ENCODE results near the gene QRFPR.

QRFPR gene

GRCh38 chr4:121304893-121305292, 75.9 kb downstream of the QRFPR start:
- no peak for ATAC-seq
- TF ChIP-seq PATZ1 (CRISPR knock-in tag; IDR thresholded peaks at IDR 0.05; ENCODE audit: borderline replicate concordance) (no peak), ZFP30 (CRISPR knock-in tag; IDR thresholded peaks at IDR 0.05) (no peak), ARNTL (CRISPR knock-in tag; IDR thresholded peaks at IDR 0.05; ENCODE audit: borderline replicate concordance, low read depth) (no peak), RARB (CRISPR knock-in tag; IDR thresholded peaks at IDR 0.05) (no peak), ISL1 (CRISPR knock-in tag; IDR thresholded peaks at IDR 0.05) (no peak), POU6F1 (CRISPR knock-in tag; IDR thresholded peaks at IDR 0.05; ENCODE audit: borderline replicate concordance, low read depth) (no peak), ZNF70 (CRISPR knock-in tag; IDR thresholded peaks at IDR 0.05) (no peak), GLIS3 (CRISPR knock-in tag; IDR thresholded peaks at IDR 0.05) (no peak), OSR1 (CRISPR knock-in tag; IDR thresholded peaks at IDR 0.05) (no peak), ZNF8 (CRISPR knock-in tag; IDR thresholded peaks at IDR 0.05) (no peak), ZNF565 (CRISPR knock-in tag; conservative IDR thresholded peaks at IDR 0.05; ENCODE audit: low read depth) (no peak)

GRCh38 chr4:121299367-121299766, 81.5 kb downstream of the QRFPR start:
- no peak for TF ChIP-seq ZNF70 (CRISPR knock-in tag; IDR thresholded peaks at IDR 0.05)
- no peak for TF ChIP-seq PATZ1 (CRISPR knock-in tag; IDR thresholded peaks at IDR 0.05; ENCODE audit: borderline replicate concordance)
- no peak for TF ChIP-seq TCF4 (CRISPR knock-in tag; IDR thresholded peaks at IDR 0.05; ENCODE audit: borderline replicate concordance)
- TF ChIP-seq ZC3H10 (CRISPR knock-in tag; IDR thresholded peaks at IDR 0.05) = no peak
- no peak for TF ChIP-seq ZFP30 (CRISPR knock-in tag; IDR thresholded peaks at IDR 0.05)
- no peak for TF ChIP-seq CSRNP3 (CRISPR knock-in tag; IDR thresholded peaks at IDR 0.05)
- TF ChIP-seq CREB5 (CRISPR knock-in tag; IDR thresholded peaks at IDR 0.05; ENCODE audit: low read depth) = no peak
- TF ChIP-seq ZFP3 (CRISPR knock-in tag; IDR thresholded peaks at IDR 0.05) = no peak
- TF ChIP-seq BACH2 (CRISPR knock-in tag; IDR thresholded peaks at IDR 0.05; ENCODE audit: borderline replicate concordance) = no peak
- no peak for TF ChIP-seq CSDC2 (CRISPR knock-in tag; IDR thresholded peaks at IDR 0.05)
- no peak for TF ChIP-seq ARNTL (CRISPR knock-in tag; IDR thresholded peaks at IDR 0.05; ENCODE audit: borderline replicate concordance, low read depth)
- no peak for TF ChIP-seq RARB (CRISPR knock-in tag; IDR thresholded peaks at IDR 0.05)
- TF ChIP-seq TOX (CRISPR knock-in tag; IDR thresholded peaks at IDR 0.05; ENCODE audit: borderline replicate concordance) = no peak
- no peak for TF ChIP-seq TSHZ2 (CRISPR knock-in tag; IDR thresholded peaks at IDR 0.05)
- TF ChIP-seq ISL1 (CRISPR knock-in tag; IDR thresholded peaks at IDR 0.05) = no peak
- ATAC-seq = no peak

Data from SK-N-SH treated with all-trans-retinoic acid at 6 μM for 48 hours (cell line).